ENCODE measurements around the gene DLG1.

- TF ChIP-seq CTCF (IDR thresholded peaks at IDR 0.05) = no peak
- no peak for TF ChIP-seq SIN3A (IDR thresholded peaks at IDR 0.05; ENCODE audit: borderline replicate concordance, insufficient read depth, low read depth, low read length)
Measured at GRCh38 chr3:197297002-197297401, 1.4 kb downstream of the DLG1 start.
